Effector memory CD4-positive, alpha-beta T cell (primary cell): ENCODE data around the gene MFSD1.

ENCODE experiments used
- DNase-seq, 3 donors: peaks; one replicate each; pipeline ENCODE4 v3.0.0-alpha.2; 2020
- H3K27ac ChIP-seq: 2 replicates; pipeline ENCODE4 v1.7.0; 2013; ENCODE audit warnings: mild to moderate bottlenecking, low read length, moderate library complexity; ENCODE audit not compliant: insufficient read depth, poor library complexity, severe bottlenecking
- H3K27me3 ChIP-seq: replicated peaks from 2 replicates; pipeline ENCODE4 v1.7.0; 2013; ENCODE audit warnings: mild to moderate bottlenecking, low read length; ENCODE audit not compliant: insufficient read depth, control insufficient read depth, poor library complexity, severe bottlenecking
- H3K36me3 ChIP-seq: 2 replicates; pipeline ENCODE4 v1.7.0; 2013; ENCODE audit warnings: mild to moderate bottlenecking, low read length, moderate library complexity; ENCODE audit not compliant: control insufficient read depth, insufficient read depth
- H3K4me1 ChIP-seq: 2 replicates; pipeline ENCODE4 v1.7.0; 2013; ENCODE audit warnings: low read length, mild to moderate bottlenecking; ENCODE audit not compliant: control insufficient read depth, insufficient read depth, poor library complexity, severe bottlenecking
- H3K4me3 ChIP-seq: 2 replicates; pipeline ENCODE4 v1.7.0; 2013; ENCODE audit warnings: low read length, low read depth, mild to moderate bottlenecking; ENCODE audit not compliant: insufficient read depth, poor library complexity, severe bottlenecking
- H3K9me3 ChIP-seq: 2 replicates; pipeline ENCODE4 v1.7.0; 2013; ENCODE audit warnings: mild to moderate bottlenecking, low read length, moderate library complexity; ENCODE audit not compliant: control insufficient read depth

MFSD1 gene

GRCh38 chr3:158776531-158776930, 25.3 kb upstream of the MFSD1 start:
- no peak for DNase-seq
- Histone ChIP-seq H3K4me1 (no peaks in the 10 kb centered on the region), H3K4me3 (no peak overlapping the region), H3K9me3 (no peaks in the 10 kb centered on the region), H3K36me3 (no peaks in the 10 kb centered on the region), H3K27me3 (no peaks in the 10 kb centered on the region), H3K27ac (no peak overlapping the region)

- Histone ChIP-seq H3K4me1 (no peaks in the 10 kb centered on the region), H3K27me3 (no peaks in the 10 kb centered on the region), H3K9me3 (no peaks in the 10 kb centered on the region), H3K4me3 (no peak overlapping the region), H3K27ac (no peak overlapping the region), H3K36me3 (no peaks in the 10 kb centered on the region)
- no peak for DNase-seq
Measured at GRCh38 chr3:158777161-158777873, 24.5 kb upstream of the MFSD1 start.

GRCh38 chr3:158780766-158781165, 21.1 kb upstream of the MFSD1 start:
- no peaks in the 10 kb centered on the region for H3K27me3 ChIP-seq
- no peaks in the 10 kb centered on the region for H3K9me3 ChIP-seq
- no peaks in the 10 kb centered on the region for H3K4me1 ChIP-seq
- H3K36me3 ChIP-seq: no peaks in the 10 kb centered on the region
- DNase-seq: no peak
- no peak overlapping the region for H3K27ac ChIP-seq
- H3K4me3 ChIP-seq: no peak overlapping the region

- Histone ChIP-seq H3K9me3 (no peaks in the 10 kb centered on the region), H3K27ac (no peak overlapping the region), H3K36me3 (no peaks in the 10 kb centered on the region), H3K27me3 (no peaks in the 10 kb centered on the region), H3K4me3 (no peak overlapping the region), H3K4me1 (no peaks in the 10 kb centered on the region)
- no peak for DNase-seq
Measured at GRCh38 chr3:158781191-158781590, 20.7 kb upstream of the MFSD1 start.

GRCh38 chr3:158781849-158782248, 20.0 kb upstream of the MFSD1 start:
- Histone ChIP-seq H3K4me3 (no peak overlapping the region), H3K27me3 (no peaks in the 10 kb centered on the region), H3K27ac (no peak overlapping the region), H3K4me1 (no peaks in the 10 kb centered on the region), H3K9me3 (no peaks in the 10 kb centered on the region), H3K36me3 (no peaks in the 10 kb centered on the region)
- DNase-seq: no peak

GRCh38 chr3:158782283-158782989, 19.4 kb upstream of the MFSD1 start:
- H3K27me3 ChIP-seq: no peaks in the 10 kb centered on the region

GRCh38 chr3:158783051-158783450, 18.8 kb upstream of the MFSD1 start:
- no peaks in the 10 kb centered on the region for H3K27me3 ChIP-seq
- no peak overlapping the region for H3K27ac ChIP-seq
- no peak for DNase-seq

More at GRCh38 chr3:158782283-158782989, 19.4 kb upstream of the MFSD1 start:
- H3K9me3 ChIP-seq: no peaks in the 10 kb centered on the region
- H3K27ac ChIP-seq: no peak overlapping the region
- no peaks in the 10 kb centered on the region for H3K36me3 ChIP-seq
- no peaks in the 10 kb centered on the region for H3K4me1 ChIP-seq
- no peak for DNase-seq
- H3K4me3 ChIP-seq: no peak overlapping the region

GRCh38 chr3:158785972-158786371, 15.9 kb upstream of the MFSD1 start:
- no peak overlapping the region for H3K4me3 ChIP-seq
- no peaks in the 10 kb centered on the region for H3K9me3 ChIP-seq
- H3K27me3 ChIP-seq: no peaks in the 10 kb centered on the region
- no peaks in the 10 kb centered on the region for H3K4me1 ChIP-seq
- no peaks in the 10 kb centered on the region for H3K36me3 ChIP-seq
- DNase-seq: no peak
- H3K27ac ChIP-seq: no peak overlapping the region

More at GRCh38 chr3:158783051-158783450, 18.8 kb upstream of the MFSD1 start:
- H3K36me3 ChIP-seq: no peaks in the 10 kb centered on the region
- H3K4me3 ChIP-seq: no peak overlapping the region
- H3K4me1 ChIP-seq: no peaks in the 10 kb centered on the region
- no peaks in the 10 kb centered on the region for H3K9me3 ChIP-seq

- no peak for DNase-seq
- no peaks in the 10 kb centered on the region for H3K9me3 ChIP-seq
- no peaks in the 10 kb centered on the region for H3K36me3 ChIP-seq
- H3K4me1 ChIP-seq: no peaks in the 10 kb centered on the region
- H3K27me3 ChIP-seq: no peaks in the 10 kb centered on the region
- H3K4me3 ChIP-seq: no peak overlapping the region
- H3K27ac ChIP-seq: no peak overlapping the region
Measured at GRCh38 chr3:158788446-158788845, 13.4 kb upstream of the MFSD1 start.

- Histone ChIP-seq H3K36me3 (no peaks in the 10 kb centered on the region), H3K4me1 (no peaks in the 10 kb centered on the region), H3K4me3 (no peak overlapping the region), H3K9me3 (no peaks in the 10 kb centered on the region), H3K27me3 (no peaks in the 10 kb centered on the region), H3K27ac (no peak overlapping the region)
- no peak for DNase-seq
Measured at GRCh38 chr3:158789592-158789991, 12.3 kb upstream of the MFSD1 start.
